Activated naive CD8-positive, alpha-beta T cell treated with anti-CD3 and anti-CD28 coated beads for 36 hours (primary cell): Measurements from ENCODE around the gene SYT1. TPM values are rescaled to one million over a fixed set of nuclear protein-coding genes. Genes with fewer than 3 reads are reported as not detected.

Experiments
- DNase-seq: peaks from one replicate; pipeline ENCODE4 v3.0.0; 2021
- H3K27ac Mint-ChIP-seq: one replicate; pipeline ENCODE4 v1.8.0; 2022; ENCODE audit warnings: mild to moderate bottlenecking, moderate library complexity, mixed read lengths
- H3K27me3 Mint-ChIP-seq: one replicate; pipeline ENCODE4 v1.8.0; 2022; ENCODE audit warnings: mild to moderate bottlenecking, mixed read lengths
- H3K36me3 Mint-ChIP-seq: one replicate; pipeline ENCODE4 v1.8.0; 2021; ENCODE audit warnings: mild to moderate bottlenecking, mixed read lengths
- H3K4me1 Mint-ChIP-seq: one replicate; pipeline ENCODE4 v1.8.0; 2021; ENCODE audit warnings: mixed read lengths
- H3K4me3 Mint-ChIP-seq: one replicate; pipeline ENCODE4 v1.8.0; 2022; ENCODE audit warnings: mild to moderate bottlenecking, moderate library complexity, mixed read lengths
- H3K9me3 Mint-ChIP-seq: one replicate; pipeline ENCODE4 v1.8.0; 2022; ENCODE audit warnings: mixed read lengths
- total RNA-seq, 2 experiments: library from RNA; stranded (reverse); gene quantifications; one replicate each; pipeline ENCODE4 v1.2.3, GENCODE V29; 2021

Gene SYT1
- total RNA-seq, 2 experiments from 2014 or later = not detected

- DNase-seq = no peak
- no peaks in the 10 kb centered on the region for H3K27me3 Mint-ChIP-seq
These were observed 14.3 kb downstream of the SYT1 start for GRCh38 chr12:78878866-78879265.

GRCh38 chr12:78880078-78880477, 15.5 kb downstream of the SYT1 start:
- no peaks in the 10 kb centered on the region for H3K4me1 Mint-ChIP-seq
- no peaks in the 10 kb centered on the region for H3K9me3 Mint-ChIP-seq
- no peak for DNase-seq
- no peak overlapping the region for H3K4me3 Mint-ChIP-seq
- no peaks in the 10 kb centered on the region for H3K36me3 Mint-ChIP-seq
- H3K27ac Mint-ChIP-seq = no peak overlapping the region
- H3K27me3 Mint-ChIP-seq = no peaks in the 10 kb centered on the region

More at GRCh38 chr12:78878866-78879265, 14.3 kb downstream of the SYT1 start:
- H3K36me3 Mint-ChIP-seq = no peaks in the 10 kb centered on the region
- H3K9me3 Mint-ChIP-seq = no peaks in the 10 kb centered on the region
- no peak overlapping the region for H3K4me3 Mint-ChIP-seq
- no peak overlapping the region for H3K27ac Mint-ChIP-seq
- no peaks in the 10 kb centered on the region for H3K4me1 Mint-ChIP-seq

GRCh38 chr12:78881685-78882084, 17.1 kb downstream of the SYT1 start:
- Mint-ChIP-seq H3K4me1 (no peaks in the 10 kb centered on the region), H3K36me3 (no peaks in the 10 kb centered on the region), H3K4me3 (no peak overlapping the region), H3K9me3 (no peaks in the 10 kb centered on the region), H3K27me3 (no peaks in the 10 kb centered on the region), H3K27ac (no peak overlapping the region)
- no peak for DNase-seq

GRCh38 chr12:78885466-78885865, 20.9 kb downstream of the SYT1 start:
- Mint-ChIP-seq H3K4me3 (no peak overlapping the region), H3K27ac (no peak overlapping the region), H3K4me1 (no peaks in the 10 kb centered on the region), H3K36me3 (no peaks in the 10 kb centered on the region), H3K9me3 (no peaks in the 10 kb centered on the region), H3K27me3 (no peaks in the 10 kb centered on the region)
- no peak for DNase-seq

- H3K27me3 Mint-ChIP-seq = no peaks in the 10 kb centered on the region
- H3K4me1 Mint-ChIP-seq = no peaks in the 10 kb centered on the region
- no peak overlapping the region for H3K27ac Mint-ChIP-seq
- H3K36me3 Mint-ChIP-seq = no peaks in the 10 kb centered on the region
- no peaks in the 10 kb centered on the region for H3K9me3 Mint-ChIP-seq
- no peak overlapping the region for H3K4me3 Mint-ChIP-seq
- DNase-seq = no peak
These were observed 22.3 kb downstream of the SYT1 start for GRCh38 chr12:78886719-78887407.

- DNase-seq = no peak
- H3K4me1 Mint-ChIP-seq = no peaks in the 10 kb centered on the region
- no peak overlapping the region for H3K4me3 Mint-ChIP-seq
- H3K27ac Mint-ChIP-seq = no peak overlapping the region
- H3K9me3 Mint-ChIP-seq = no peaks in the 10 kb centered on the region
- H3K36me3 Mint-ChIP-seq = no peaks in the 10 kb centered on the region
- H3K27me3 Mint-ChIP-seq = no peaks in the 10 kb centered on the region
These were observed 22.9 kb downstream of the SYT1 start for GRCh38 chr12:78887444-78887843.

- DNase-seq = no peak
- no peaks in the 10 kb centered on the region for H3K4me1 Mint-ChIP-seq
- no peak overlapping the region for H3K4me3 Mint-ChIP-seq
- no peaks in the 10 kb centered on the region for H3K36me3 Mint-ChIP-seq
- H3K9me3 Mint-ChIP-seq = no peaks in the 10 kb centered on the region
- H3K27ac Mint-ChIP-seq = no peak overlapping the region
- no peaks in the 10 kb centered on the region for H3K27me3 Mint-ChIP-seq
These were observed 24.0 kb downstream of the SYT1 start for GRCh38 chr12:78888568-78888967.

- Mint-ChIP-seq H3K4me3 (no peak overlapping the region), H3K27me3 (no peaks in the 10 kb centered on the region), H3K36me3 (no peaks in the 10 kb centered on the region), H3K4me1 (no peaks in the 10 kb centered on the region), H3K27ac (no peak overlapping the region), H3K9me3 (peaks cover 2% of the 10 kb centered on the region)
- DNase-seq = no peak
These were observed 27.2 kb downstream of the SYT1 start for GRCh38 chr12:78891646-78892353.

GRCh38 chr12:78898416-78898815, 33.8 kb downstream of the SYT1 start:
- Mint-ChIP-seq H3K27me3 (no peaks in the 10 kb centered on the region), H3K4me1 (no peaks in the 10 kb centered on the region), H3K27ac (no peak overlapping the region), H3K4me3 (no peak overlapping the region), H3K9me3 (peaks cover 2% of the 10 kb centered on the region), H3K36me3 (no peaks in the 10 kb centered on the region)
- DNase-seq = no peak

GRCh38 chr12:78914859-78915331, 50.3 kb downstream of the SYT1 start:
- Mint-ChIP-seq H3K4me1 (no peaks in the 10 kb centered on the region), H3K36me3 (no peaks in the 10 kb centered on the region), H3K4me3 (no peak overlapping the region), H3K27me3 (no peaks in the 10 kb centered on the region), H3K27ac (no peak overlapping the region), H3K9me3 (peaks cover under 1% of the 10 kb centered on the region)
- no peak for DNase-seq

GRCh38 chr12:78916845-78917480, 52.4 kb downstream of the SYT1 start:
- no peaks in the 10 kb centered on the region for H3K27me3 Mint-ChIP-seq
- H3K27ac Mint-ChIP-seq = no peak overlapping the region
- H3K36me3 Mint-ChIP-seq = no peaks in the 10 kb centered on the region
- no peaks in the 10 kb centered on the region for H3K4me1 Mint-ChIP-seq
- DNase-seq = no peak
- no peak overlapping the region for H3K4me3 Mint-ChIP-seq
- H3K9me3 Mint-ChIP-seq = no peaks in the 10 kb centered on the region

GRCh38 chr12:78917513-78917912, 52.9 kb downstream of the SYT1 start:
- Mint-ChIP-seq H3K4me1 (no peaks in the 10 kb centered on the region), H3K36me3 (no peaks in the 10 kb centered on the region)

GRCh38 chr12:78918268-78918667, 53.7 kb downstream of the SYT1 start:
- DNase-seq = no peak
- H3K9me3 Mint-ChIP-seq = no peaks in the 10 kb centered on the region
- H3K36me3 Mint-ChIP-seq = no peaks in the 10 kb centered on the region
- H3K4me3 Mint-ChIP-seq = no peak overlapping the region
- H3K27me3 Mint-ChIP-seq = no peaks in the 10 kb centered on the region
- no peak overlapping the region for H3K27ac Mint-ChIP-seq
- H3K4me1 Mint-ChIP-seq = no peaks in the 10 kb centered on the region

More at GRCh38 chr12:78917513-78917912, 52.9 kb downstream of the SYT1 start:
- no peak for DNase-seq
- Mint-ChIP-seq H3K9me3 (no peaks in the 10 kb centered on the region), H3K4me3 (no peak overlapping the region), H3K27ac (no peak overlapping the region), H3K27me3 (no peaks in the 10 kb centered on the region)

GRCh38 chr12:78928200-78929074, 63.9 kb downstream of the SYT1 start:
- Mint-ChIP-seq H3K27me3 (no peaks in the 10 kb centered on the region), H3K27ac (no peak overlapping the region), H3K4me1 (no peaks in the 10 kb centered on the region)

GRCh38 chr12:78929075-78929418, 64.5 kb downstream of the SYT1 start:
- Mint-ChIP-seq H3K4me3 (no peak overlapping the region), H3K4me1 (no peaks in the 10 kb centered on the region), H3K27me3 (no peaks in the 10 kb centered on the region), H3K27ac (no peak overlapping the region), H3K9me3 (peaks cover 6% of the 10 kb centered on the region), H3K36me3 (no peaks in the 10 kb centered on the region)
- DNase-seq = no peak

More at GRCh38 chr12:78928200-78929074, 63.9 kb downstream of the SYT1 start:
- DNase-seq = no peak
- Mint-ChIP-seq H3K4me3 (no peak overlapping the region), H3K9me3 (peaks cover 5% of the 10 kb centered on the region), H3K36me3 (no peaks in the 10 kb centered on the region)
